ENCODE results near the gene QRICH1. TPM values are rescaled to one million over a fixed set of nuclear protein-coding genes. Genes with fewer than 3 reads are reported as not detected.

QRICH1 gene
- total RNA-seq, 3 donors from 2014 or later, result 73.1 to 115 (median 99.3) TPM

DNA sequence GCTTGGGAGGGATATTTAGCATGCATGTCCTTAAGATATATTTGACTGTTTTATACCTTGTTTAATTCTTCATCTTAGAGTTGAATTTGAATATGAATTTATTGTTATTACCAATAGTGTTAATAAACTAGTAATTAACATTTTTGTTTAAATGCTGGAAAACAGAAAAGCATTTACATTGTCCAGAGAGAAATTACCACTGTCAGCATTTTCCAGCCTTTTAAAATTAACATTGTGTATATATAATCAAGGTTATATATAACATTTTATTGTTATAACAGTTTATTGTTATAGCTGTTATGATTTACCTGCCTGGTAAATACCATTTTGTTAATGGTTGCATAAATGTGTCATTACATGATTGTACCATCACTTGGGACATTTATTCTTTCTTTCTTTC is 111.9 kb downstream of the QRICH1 start:
- H3K9me3 ChIP-seq, result no peaks in the 10 kb centered on the region
- no peak overlapping the region for H3K4me3 ChIP-seq
- intact Hi-C loops (cut with DNase I; ENCODE audit: low total_unique reads), result no loop called here
- DNase-seq (ENCODE audit: low spot score in 2 of 2), result no peak
- no peak overlapping the region for H3K27ac ChIP-seq
- H3K4me1 ChIP-seq, result no peaks in the 10 kb centered on the region
- TF ChIP-seq POLR2AphosphoS5 (IDR thresholded peaks at IDR 0.05), result no peak
- no peak for TF ChIP-seq POLR2A (IDR thresholded peaks at IDR 0.05)
- TF ChIP-seq CTCF (IDR thresholded peaks at IDR 0.05), result no peak
- no peaks in the 10 kb centered on the region for H3K36me3 ChIP-seq
- no peaks in the 10 kb centered on the region for H3K27me3 ChIP-seq

DNA sequence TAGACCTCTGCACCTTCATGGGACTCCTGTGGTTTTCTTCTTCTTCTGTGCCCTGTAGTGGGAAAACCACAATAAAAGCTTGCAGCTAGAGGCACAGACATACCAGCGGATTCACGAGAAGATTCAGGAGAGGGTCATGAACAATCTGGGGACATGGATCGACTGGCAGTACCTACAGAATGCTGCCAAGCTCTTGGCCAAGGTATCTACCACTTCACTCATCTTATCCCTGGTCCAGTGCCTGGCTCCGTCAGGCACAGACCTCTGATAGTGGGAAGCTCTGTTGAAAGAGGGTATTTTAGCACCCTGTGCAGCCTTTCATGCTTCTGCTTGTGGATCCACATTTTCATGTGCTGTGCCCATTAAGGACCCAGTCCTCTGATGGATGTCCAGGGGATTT is 113.6 kb downstream of the QRICH1 start:
- intact Hi-C loops (cut with DNase I; ENCODE audit: low total_unique reads), result no loop called here

More for the DNA sequence above, 113.6 kb downstream of the QRICH1 start:
- H3K36me3 ChIP-seq, result no peaks in the 10 kb centered on the region
- no peaks in the 10 kb centered on the region for H3K9me3 ChIP-seq
- no peaks in the 10 kb centered on the region for H3K27me3 ChIP-seq
- no peak for DNase-seq (ENCODE audit: low spot score in 2 of 2)
- no peaks in the 10 kb centered on the region for H3K4me1 ChIP-seq
- TF ChIP-seq CTCF (IDR thresholded peaks at IDR 0.05) (no peak), POLR2A (IDR thresholded peaks at IDR 0.05) (no peak), POLR2AphosphoS5 (IDR thresholded peaks at IDR 0.05) (no peak)
- no peak overlapping the region for H3K4me3 ChIP-seq
- H3K27ac ChIP-seq, result no peak overlapping the region

Other genes starting within 250 kb of the QRICH1 start
- gene PRKAR2A, start 246.2 kb downstream of the QRICH1 start, total RNA-seq, result 10 to 100 TPM; 27.2 to 33.0 (median 30.7) TPM
- gene SLC25A20, start 195.2 kb downstream of the QRICH1 start, total RNA-seq, result 10 to 100 TPM; 24.7 to 37.3 (median 30.2) TPM
- 100 to 1,000 TPM in 1 of 3 donors, 10 to 100 TPM in 2; 70.7 to 111 (median 100.0) TPM for gene ARIH2, start 175.2 kb downstream of the QRICH1 start, total RNA-seq
- gene P4HTM, start 103.8 kb downstream of the QRICH1 start, total RNA-seq, result 10 to 100 TPM; 29.9 to 59.7 (median 58.7) TPM
- 100 to 1,000 TPM in 2 of 3 donors, 10 to 100 TPM in 1; 57.9 to 143 (median 135) TPM for gene WDR6, start 86.7 kb downstream of the QRICH1 start, total RNA-seq
- gene DALRD3, start 75.5 kb downstream of the QRICH1 start, total RNA-seq, result 10 to 100 TPM; 27.5 to 48.4 (median 37.7) TPM
- 100 to 1,000 TPM; 151 to 171 (median 164) TPM for gene NDUFAF3, start 72.0 kb downstream of the QRICH1 start, total RNA-seq
- 100 to 1,000 TPM; 123 to 216 (median 178) TPM for gene IMPDH2, start 64.7 kb downstream of the QRICH1 start, total RNA-seq
- 100 to 1,000 TPM; 233 to 268 (median 252) TPM for gene QARS1, start 10.7 kb upstream of the QRICH1 start, total RNA-seq
- 10 to 100 TPM; 49.2 to 57.2 (median 56.2) TPM for gene USP19, start 26.8 kb upstream of the QRICH1 start, total RNA-seq
- gene LAMB2, start 39.0 kb upstream of the QRICH1 start, total RNA-seq, result 100 to 1,000 TPM; 411 to 700 (median 540) TPM
- 10 to 100 TPM; 29.0 to 39.7 (median 31.8) TPM for gene CCDC71, start 72.3 kb upstream of the QRICH1 start, total RNA-seq
- gene KLHDC8B, start 77.5 kb upstream of the QRICH1 start, total RNA-seq, result 100 to 1,000 TPM in 1 of 3 donors, 10 to 100 TPM in 2; 38.7 to 106 (median 46.2) TPM
- gene C3orf62, start 183.2 kb upstream of the QRICH1 start, total RNA-seq, result 1 to 10 TPM; 4.2 to 5.1 (median 4.3) TPM
- 10 to 100 TPM; 26.3 to 32.8 (median 29.9) TPM for gene USP4, start 246.0 kb upstream of the QRICH1 start, total RNA-seq

Measured in breast epithelium (tissue), 4 donors.